Measurements from ENCODE around the gene MCF2L2. TPM values are rescaled to one million over a fixed set of nuclear protein-coding genes. Genes with fewer than 3 reads are reported as not detected.
A peak's percentile ranks its signal among the peaks of the same experiment; 100 is the strongest.

MCF2L2 gene
- total RNA-seq, 1 experiment from 2014 or later, result 5.3 TPM

DNA sequence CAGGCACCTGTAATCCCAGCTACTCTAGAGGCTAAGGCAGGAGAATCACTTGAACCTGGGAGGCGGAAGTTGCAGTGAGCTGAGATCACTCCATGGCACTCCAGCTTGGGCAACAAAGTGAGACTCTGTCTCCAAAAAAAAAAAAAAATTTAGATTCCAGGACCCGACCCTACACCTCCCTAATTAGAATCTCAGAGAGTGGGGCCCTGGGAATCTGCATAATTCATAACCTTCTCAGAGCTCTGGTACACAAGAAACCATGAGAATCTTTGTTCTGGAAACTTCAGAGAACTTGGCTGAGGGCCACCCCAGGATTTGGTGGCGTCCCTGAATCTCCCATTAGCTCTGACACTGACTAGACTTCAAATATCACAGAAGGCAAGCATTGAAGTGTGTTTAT, 143.8 kb downstream of the MCF2L2 start:
- no peak for DNase-seq
- Histone ChIP-seq H3K36me3 (replicated peaks; ENCODE audit: control insufficient read depth, insufficient read depth, low read length) (no peaks in the 10 kb centered on the region), H3K4me3 (ENCODE audit: insufficient read depth, low read depth, low read length) (no peak overlapping the region), H3K27me3 (ENCODE audit: control insufficient read depth, insufficient read depth, low read length) (no peaks in the 10 kb centered on the region)

DNA sequence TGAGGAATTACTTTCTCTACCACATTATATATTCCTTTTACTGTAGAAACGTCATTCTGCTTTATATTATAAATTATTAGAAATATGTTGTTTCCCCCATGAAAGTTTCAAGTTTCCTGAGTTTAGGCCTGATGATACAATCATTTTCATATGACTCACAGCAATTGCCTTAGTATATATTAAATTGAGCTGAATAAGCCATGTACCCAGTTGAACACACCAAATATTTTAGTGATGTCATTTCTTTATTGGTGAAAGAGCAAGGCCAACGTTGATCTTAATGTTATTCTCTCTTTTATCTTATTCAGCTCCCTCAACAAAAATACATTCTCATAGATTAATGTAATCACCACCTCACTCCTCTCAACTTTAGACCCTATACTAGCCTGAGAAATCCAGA, 144.5 kb downstream of the MCF2L2 start:
- H3K4me3 ChIP-seq (ENCODE audit: insufficient read depth, low read depth, low read length), result no peak overlapping the region
- no peaks in the 10 kb centered on the region for H3K27me3 ChIP-seq (ENCODE audit: control insufficient read depth, insufficient read depth, low read length)
- no peak for DNase-seq
- no peaks in the 10 kb centered on the region for H3K36me3 ChIP-seq (replicated peaks; ENCODE audit: control insufficient read depth, insufficient read depth, low read length)

DNA sequence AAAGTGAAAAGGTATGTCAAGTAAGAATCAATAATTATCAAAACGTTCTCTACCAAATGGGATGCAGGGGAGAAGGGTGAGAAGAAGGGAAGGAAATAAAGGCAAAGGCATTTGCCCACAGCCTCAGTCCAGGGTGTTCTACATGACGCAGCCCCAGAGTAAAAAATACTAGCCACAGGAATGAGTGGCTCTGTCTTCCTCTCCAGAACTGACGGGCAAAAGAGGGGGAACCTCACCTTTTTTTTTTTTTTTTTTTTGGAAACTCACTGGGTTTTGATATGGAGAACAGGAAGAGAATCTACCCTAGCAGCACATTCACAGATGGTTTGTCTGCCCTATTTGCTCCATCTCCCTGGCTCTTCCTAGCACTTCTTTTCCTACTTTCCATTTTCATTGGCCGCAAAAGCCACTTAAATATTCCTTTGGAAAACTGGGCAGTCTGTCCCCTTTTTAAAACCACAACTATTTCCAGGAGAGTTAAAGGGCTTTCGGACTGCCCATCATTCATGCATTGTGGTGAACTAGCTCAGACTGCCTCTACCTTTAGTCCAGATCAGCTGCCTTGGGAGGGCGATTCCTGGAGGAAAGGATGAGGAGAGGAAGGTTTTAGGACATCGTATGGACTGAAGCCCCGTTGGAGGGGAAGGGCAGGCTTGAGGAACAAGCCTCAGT, 147.2 kb downstream of the MCF2L2 start:
- Histone ChIP-seq H3K27me3 (ENCODE audit: control insufficient read depth, insufficient read depth, low read length) (no peaks in the 10 kb centered on the region), H3K36me3 (replicated peaks; ENCODE audit: control insufficient read depth, insufficient read depth, low read length) (no peaks in the 10 kb centered on the region), H3K4me3 (ENCODE audit: insufficient read depth, low read depth, low read length) (no peak overlapping the region)
- DNase-seq, result peak; percentile 10

DNA sequence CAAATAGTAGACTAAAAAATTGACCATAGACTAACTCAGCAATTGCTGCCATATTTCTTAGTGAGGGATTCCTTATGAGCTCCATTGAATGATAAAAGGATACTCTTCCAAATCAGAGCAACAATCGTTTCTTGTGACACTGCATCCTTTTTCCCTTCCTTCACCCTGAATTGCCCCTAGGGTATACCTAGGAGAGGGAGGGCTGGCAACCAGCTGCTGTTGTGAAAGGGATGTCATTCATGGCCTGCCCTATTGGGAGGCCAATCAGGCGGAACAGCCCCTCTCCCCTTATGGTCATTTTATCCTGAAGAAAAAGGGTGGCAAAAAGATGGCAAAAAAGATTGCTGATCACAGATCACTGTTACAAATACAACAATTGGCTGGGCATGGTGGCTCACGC, 149.0 kb downstream of the MCF2L2 start:
- Histone ChIP-seq H3K27me3 (ENCODE audit: control insufficient read depth, insufficient read depth, low read length) (no peaks in the 10 kb centered on the region), H3K36me3 (replicated peaks; ENCODE audit: control insufficient read depth, insufficient read depth, low read length) (no peaks in the 10 kb centered on the region), H3K4me3 (ENCODE audit: insufficient read depth, low read depth, low read length) (no peak overlapping the region)
- DNase-seq, result peak; percentile 22

DNA sequence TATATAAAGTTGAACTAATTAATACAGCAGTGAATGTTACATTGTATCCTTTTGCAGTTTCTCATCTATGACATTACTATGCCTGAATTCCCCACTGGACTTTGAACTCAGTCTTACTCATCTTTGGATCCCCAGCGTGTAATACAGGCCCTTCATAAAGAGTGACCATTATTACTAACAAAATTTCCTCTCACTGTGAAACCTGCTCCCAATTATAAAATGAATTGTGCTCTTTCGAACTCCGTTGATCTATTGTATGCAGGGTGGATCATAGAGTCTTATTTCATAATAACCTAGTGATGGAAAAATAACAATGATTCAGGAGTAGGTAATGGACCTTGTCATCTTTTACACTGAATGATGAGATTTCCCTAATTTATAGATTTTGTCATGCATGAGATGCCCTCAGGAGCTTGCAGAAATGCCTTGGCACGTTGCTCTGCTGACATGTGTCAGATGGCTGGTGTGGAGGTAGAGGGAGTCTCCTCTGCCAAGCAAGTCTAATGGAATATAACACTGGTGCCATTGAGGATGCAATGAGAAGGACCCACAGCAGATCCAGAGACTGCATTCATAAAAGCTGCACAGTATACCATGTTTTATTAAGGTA, 149.8 kb downstream of the MCF2L2 start:
- H3K4me3 ChIP-seq (ENCODE audit: insufficient read depth, low read depth, low read length), result no peak overlapping the region
- no peaks in the 10 kb centered on the region for H3K27me3 ChIP-seq (ENCODE audit: control insufficient read depth, insufficient read depth, low read length)
- H3K36me3 ChIP-seq (replicated peaks; ENCODE audit: control insufficient read depth, insufficient read depth, low read length), result no peaks in the 10 kb centered on the region
- no peak for DNase-seq

DNA sequence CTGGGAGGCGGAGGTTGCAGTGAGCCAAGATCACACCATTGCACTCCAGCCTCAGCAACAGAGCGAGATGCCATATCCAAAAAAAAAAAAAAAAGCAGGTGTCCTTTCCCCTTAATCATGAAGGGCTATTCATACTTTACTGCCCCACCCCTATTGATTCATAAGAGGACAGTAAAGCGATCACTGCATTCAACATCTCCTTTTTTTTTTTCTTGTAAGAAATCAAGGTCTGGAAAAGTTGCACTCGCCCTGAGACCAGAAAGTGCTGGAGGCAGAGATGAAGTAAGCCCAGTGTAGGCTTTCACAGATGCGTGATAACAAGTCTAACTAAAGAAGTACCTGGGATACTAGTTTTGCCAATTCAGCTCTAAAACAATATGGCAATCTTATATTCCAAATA, 151.2 kb downstream of the MCF2L2 start:
- no peak for DNase-seq
- Histone ChIP-seq H3K36me3 (replicated peaks; ENCODE audit: control insufficient read depth, insufficient read depth, low read length) (no peaks in the 10 kb centered on the region), H3K27me3 (ENCODE audit: control insufficient read depth, insufficient read depth, low read length) (no peaks in the 10 kb centered on the region)

DNA sequence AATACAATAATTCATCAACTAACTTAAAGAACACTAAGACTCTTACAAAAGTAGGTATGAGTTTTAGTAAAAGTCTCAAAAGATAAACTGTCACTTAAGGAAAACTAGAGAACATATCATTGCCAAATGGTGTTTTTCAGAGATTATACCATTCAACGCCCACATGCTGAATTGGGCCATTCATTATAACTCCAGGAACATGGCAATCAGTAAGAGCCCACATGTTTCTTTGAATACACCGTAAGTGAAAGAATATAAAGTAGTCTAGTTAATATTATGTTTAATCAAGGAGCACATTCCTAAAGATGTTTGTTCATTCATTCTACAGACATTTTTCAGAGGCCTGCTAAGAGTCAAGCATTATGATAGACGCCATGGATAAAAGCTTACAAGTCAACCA, 152.5 kb downstream of the MCF2L2 start:
- Histone ChIP-seq H3K27me3 (ENCODE audit: control insufficient read depth, insufficient read depth, low read length) (no peaks in the 10 kb centered on the region), H3K36me3 (replicated peaks; ENCODE audit: control insufficient read depth, insufficient read depth, low read length) (no peaks in the 10 kb centered on the region), H3K4me3 (ENCODE audit: insufficient read depth, low read depth, low read length) (no peak overlapping the region)
- no peak for DNase-seq

More for the DNA sequence above, 151.2 kb downstream of the MCF2L2 start:
- H3K4me3 ChIP-seq (ENCODE audit: insufficient read depth, low read depth, low read length), result no peak overlapping the region

DNA sequence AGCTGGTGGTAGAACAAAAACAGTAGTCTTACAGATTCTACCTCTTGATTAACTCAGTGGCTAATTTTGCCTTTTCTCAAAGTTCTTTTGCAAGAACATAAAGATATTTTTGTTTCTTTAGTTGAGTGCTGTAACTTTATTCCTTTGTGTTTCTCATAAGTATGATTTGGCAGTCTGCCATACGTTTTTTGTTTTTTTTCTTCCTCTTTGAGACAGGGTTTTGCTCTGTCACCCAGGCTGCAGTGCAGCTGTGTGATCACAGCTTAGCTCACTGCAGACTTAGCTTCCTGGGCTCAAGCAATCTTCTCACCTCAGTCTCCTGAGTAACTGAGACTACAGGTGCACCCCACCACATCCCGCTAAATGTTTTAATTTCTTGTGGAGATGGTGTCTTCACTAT, 153.0 kb downstream of the MCF2L2 start:
- no peak overlapping the region for H3K4me3 ChIP-seq (ENCODE audit: insufficient read depth, low read depth, low read length)
- no peaks in the 10 kb centered on the region for H3K27me3 ChIP-seq (ENCODE audit: control insufficient read depth, insufficient read depth, low read length)
- no peak for DNase-seq
- H3K36me3 ChIP-seq (replicated peaks; ENCODE audit: control insufficient read depth, insufficient read depth, low read length), result no peaks in the 10 kb centered on the region

DNA sequence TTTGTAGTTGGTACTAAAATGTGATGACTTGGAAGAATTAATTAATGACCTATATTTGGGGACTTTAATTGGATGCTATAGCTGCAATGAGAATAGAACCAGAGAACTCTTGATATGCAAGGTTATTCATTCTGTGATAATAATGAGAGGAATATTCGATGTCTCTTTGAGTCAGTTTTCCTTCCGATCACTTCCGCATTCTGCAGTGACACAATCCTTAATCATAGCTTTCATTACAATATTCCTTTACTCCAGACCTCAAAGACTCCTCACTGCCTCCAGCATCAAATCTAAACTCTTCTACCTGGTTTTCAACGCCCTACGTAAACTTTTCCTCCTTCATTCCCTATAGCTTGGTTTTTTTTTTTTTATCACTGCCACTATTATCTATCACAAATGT, 153.8 kb downstream of the MCF2L2 start:
- Histone ChIP-seq H3K36me3 (replicated peaks; ENCODE audit: control insufficient read depth, insufficient read depth, low read length) (no peaks in the 10 kb centered on the region), H3K27me3 (ENCODE audit: control insufficient read depth, insufficient read depth, low read length) (no peaks in the 10 kb centered on the region)

DNA sequence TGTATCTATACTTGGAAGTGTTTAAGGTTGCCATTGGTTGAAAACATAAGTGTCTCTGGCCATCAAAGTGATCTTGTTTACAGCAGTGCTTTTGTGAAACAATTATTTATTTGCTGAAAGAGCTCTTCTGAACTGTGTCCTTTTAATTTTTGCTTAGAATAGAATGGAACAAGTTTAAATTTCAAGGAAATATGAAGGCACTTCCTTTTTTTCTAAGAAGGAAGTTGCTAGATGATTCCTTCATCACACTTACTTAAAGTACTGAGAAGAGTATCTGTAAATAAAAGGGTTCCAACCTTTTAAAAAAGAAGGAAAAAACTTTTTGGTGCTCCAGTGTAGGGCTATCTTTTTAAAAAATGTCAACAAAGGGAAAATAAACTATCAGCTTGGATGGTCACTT, 155.6 kb downstream of the MCF2L2 start:
- Histone ChIP-seq H3K36me3 (replicated peaks; ENCODE audit: control insufficient read depth, insufficient read depth, low read length) (no peaks in the 10 kb centered on the region), H3K4me3 (ENCODE audit: insufficient read depth, low read depth, low read length) (no peak overlapping the region), H3K27me3 (ENCODE audit: control insufficient read depth, insufficient read depth, low read length) (no peaks in the 10 kb centered on the region)
- DNase-seq, result no peak

More for the DNA sequence above, 153.8 kb downstream of the MCF2L2 start:
- H3K4me3 ChIP-seq (ENCODE audit: insufficient read depth, low read depth, low read length), result no peak overlapping the region
- DNase-seq, result no peak

DNA sequence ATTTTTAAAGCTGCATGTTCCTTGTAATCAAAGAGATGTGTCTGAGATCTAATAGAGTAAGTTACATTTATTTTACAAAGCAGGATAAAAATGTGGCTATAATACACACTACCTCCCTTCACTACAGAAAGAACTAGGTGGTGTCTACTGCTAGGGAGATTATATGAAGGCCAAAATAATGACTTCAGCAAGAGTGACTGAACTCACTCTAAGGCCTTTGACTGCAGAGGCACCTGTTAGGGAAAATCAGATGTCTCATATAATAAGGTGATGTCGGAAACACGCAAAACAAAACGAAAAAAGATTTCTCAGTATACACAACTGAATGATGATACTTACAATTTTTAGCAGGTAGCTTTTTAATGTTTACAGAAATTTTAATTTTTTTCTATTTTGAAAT, 156.3 kb downstream of the MCF2L2 start:
- Histone ChIP-seq H3K4me3 (ENCODE audit: insufficient read depth, low read depth, low read length) (no peak overlapping the region), H3K27me3 (ENCODE audit: control insufficient read depth, insufficient read depth, low read length) (no peaks in the 10 kb centered on the region; the same call in 1 of the 2 replicates), H3K36me3 (replicated peaks; ENCODE audit: control insufficient read depth, insufficient read depth, low read length) (no peaks in the 10 kb centered on the region)
- no peak for DNase-seq

DNA sequence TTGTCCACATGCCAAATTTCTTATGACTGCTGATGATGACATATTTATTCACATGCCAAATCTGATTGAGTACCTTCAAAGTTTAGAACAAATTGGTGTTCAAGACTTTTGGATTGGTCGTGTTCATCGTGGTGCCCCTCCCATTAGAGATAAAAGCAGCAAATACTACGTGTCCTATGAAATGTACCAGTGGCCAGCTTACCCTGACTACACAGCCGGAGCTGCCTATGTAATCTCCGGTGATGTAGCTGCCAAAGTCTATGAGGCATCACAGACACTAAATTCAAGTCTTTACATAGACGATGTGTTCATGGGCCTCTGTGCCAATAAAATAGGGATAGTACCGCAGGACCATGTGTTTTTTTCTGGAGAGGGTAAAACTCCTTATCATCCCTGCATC, 158.1 kb downstream of the MCF2L2 start:
- H3K4me3 ChIP-seq (ENCODE audit: insufficient read depth, low read depth, low read length), result no peak overlapping the region
- no peaks in the 10 kb centered on the region for H3K36me3 ChIP-seq (replicated peaks; ENCODE audit: control insufficient read depth, insufficient read depth, low read length)

DNA sequence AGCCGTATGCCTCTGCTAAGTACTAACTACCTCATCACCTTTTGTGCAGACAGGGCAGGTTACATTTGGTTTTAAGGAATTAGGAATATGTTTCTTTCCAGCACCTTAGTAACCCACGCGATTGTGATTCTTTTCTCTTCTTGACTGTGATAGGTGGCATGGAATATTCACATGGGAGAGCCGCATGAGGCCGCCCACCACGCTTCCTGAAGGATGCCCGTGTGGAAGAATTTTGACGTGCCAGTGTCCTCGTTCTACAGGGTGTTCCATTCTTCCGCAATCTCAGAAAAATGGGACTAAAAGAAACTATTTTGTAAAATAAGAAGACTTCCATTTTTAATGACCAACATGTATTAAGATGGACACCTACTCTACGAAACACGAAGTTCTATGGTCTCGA, 159.1 kb downstream of the MCF2L2 start:
- Histone ChIP-seq H3K27me3 (ENCODE audit: control insufficient read depth, insufficient read depth, low read length) (no peaks in the 10 kb centered on the region; the same call in 1 of the 2 replicates), H3K4me3 (ENCODE audit: insufficient read depth, low read depth, low read length) (no peak overlapping the region), H3K36me3 (replicated peaks; ENCODE audit: control insufficient read depth, insufficient read depth, low read length) (no peaks in the 10 kb centered on the region)
- no peak for DNase-seq

More for the DNA sequence above, 158.1 kb downstream of the MCF2L2 start:
- H3K27me3 ChIP-seq (ENCODE audit: control insufficient read depth, insufficient read depth, low read length), result no peaks in the 10 kb centered on the region; the same call in 1 of the 2 replicates
- DNase-seq, result no peak

DNA sequence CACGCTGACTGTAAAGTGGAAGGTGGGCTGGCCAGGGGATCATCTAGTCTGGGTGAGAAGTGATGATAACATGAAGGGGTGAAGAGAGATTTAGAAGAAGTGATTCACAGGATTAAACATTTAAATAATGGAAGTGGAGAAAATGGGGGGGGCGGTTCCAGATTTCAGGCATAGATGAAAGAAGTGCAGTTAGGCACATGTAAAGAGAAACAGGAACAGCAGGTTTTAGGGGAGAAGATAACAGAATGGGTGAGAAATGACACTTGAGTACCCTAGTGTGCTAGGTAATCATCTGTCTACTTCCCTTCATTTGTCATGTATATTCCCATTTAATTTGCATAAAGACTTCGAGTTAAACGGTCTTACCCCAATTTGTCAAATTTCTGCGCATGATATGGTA, 160.1 kb downstream of the MCF2L2 start:
- Histone ChIP-seq H3K27me3 (ENCODE audit: control insufficient read depth, insufficient read depth, low read length) (no peaks in the 10 kb centered on the region; the same call in 1 of the 2 replicates), H3K36me3 (replicated peaks; ENCODE audit: control insufficient read depth, insufficient read depth, low read length) (no peaks in the 10 kb centered on the region), H3K4me3 (ENCODE audit: insufficient read depth, low read depth, low read length) (no peak overlapping the region)
- no peak for DNase-seq

DNA sequence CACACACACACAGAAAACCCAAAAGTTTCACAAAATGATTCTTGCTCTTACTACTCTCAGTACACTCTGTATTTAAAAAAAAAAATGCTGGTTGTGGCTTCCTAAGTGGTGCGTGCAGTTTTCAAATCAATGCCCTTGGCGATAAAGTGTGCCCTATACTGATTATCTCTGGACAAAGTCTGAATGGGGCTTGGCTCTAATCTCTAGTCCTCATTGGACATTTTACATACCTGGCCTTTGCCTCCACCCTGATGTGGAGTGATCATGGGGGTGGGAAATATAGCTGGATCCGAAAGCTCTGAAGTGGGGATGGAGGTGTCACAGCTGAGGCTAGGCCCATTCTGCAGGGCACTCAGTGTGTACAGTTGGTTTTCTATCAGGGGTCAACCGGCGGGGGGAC, 161.3 kb downstream of the MCF2L2 start:
- no peak overlapping the region for H3K4me3 ChIP-seq (ENCODE audit: insufficient read depth, low read depth, low read length)
- H3K36me3 ChIP-seq (replicated peaks; ENCODE audit: control insufficient read depth, insufficient read depth, low read length), result no peaks in the 10 kb centered on the region

More for the DNA sequence above, 161.3 kb downstream of the MCF2L2 start:
- H3K27me3 ChIP-seq (ENCODE audit: control insufficient read depth, insufficient read depth, low read length), result no peaks in the 10 kb centered on the region; the same call in 1 of the 2 replicates
- no peak for DNase-seq
